SH-SY5Y (cell line): ENCODE results near the gene RAVER2.

Experiments used
- GATA2 ChIP-seq: IDR thresholded peaks from 2 replicates; pipeline ENCODE4 v1.6.1; 2011; ENCODE audit warnings: mild to moderate bottlenecking, low read depth, low read length
- GATA3 ChIP-seq: IDR thresholded peaks from 2 replicates; pipeline ENCODE4 v1.6.1; 2011; ENCODE audit warnings: low read depth, mild to moderate bottlenecking, low read length, moderate library complexity

GRCh38 chr1:64877151-64877550 is 132.3 kb downstream of the RAVER2 start:
- TF ChIP-seq GATA2 (no peak), GATA3 (no peak)
